Spleen (tissue), 7 donors: ENCODE results near the gene ACP5.
"Not testable (repeated sequence)": the region's sequence is repeated elsewhere in the genome, so short reads cannot be mapped to it uniquely, and the experiment has no call there.

Experiments used
- CTCF ChIP-seq, 11 experiments: fragments of 200-600 bp in 7 of 11; fragments of 450-650 bp in 4 of 11; sonication (generic) in 4 of 11; IDR thresholded peaks in 8 of 11; conservative IDR thresholded peaks in 3 of 11; 1 replicate in 7 of 11; 2 replicates in 4 of 11; pipeline versions ENCODE4 v1.4.0 to v1.8.0; 2016 to 2021; ENCODE audit warnings: antibody characterized with exemption in 11 of 11, inconsistent platforms in 4 of 11, mild to moderate bottlenecking in 1 of 11
- POLR2AphosphoS5 ChIP-seq, 3 donors: sonication (generic); formaldehyde crosslinking; IDR thresholded peaks; one replicate each; pipeline ENCODE4 v1.5.1; 2017; ENCODE audit warnings: antibody characterized with exemption in 3 of 3
- donor health status: DM: no; HTN: no; CAD: no; lungs with moderate emphysema.
- donor health status: DM: no; HTN: no; CAD: no.
- donor health status: DM: no; HTN: no; CAD: no.

- not testable (repeated sequence) for TF ChIP-seq CTCF (IDR thresholded peaks at IDR 0.05 in 8 of 11, conservative IDR thresholded peaks at IDR 0.05 in 3 of 11); POLR2AphosphoS5 (IDR thresholded peaks at IDR 0.05)
These were observed 45.0 kb upstream of the ACP5 start for GRCh38 chr19:11622401-11622800.
